ENCODE measurements around the gene CYTH4.

- TF ChIP-seq, protein P1, sequence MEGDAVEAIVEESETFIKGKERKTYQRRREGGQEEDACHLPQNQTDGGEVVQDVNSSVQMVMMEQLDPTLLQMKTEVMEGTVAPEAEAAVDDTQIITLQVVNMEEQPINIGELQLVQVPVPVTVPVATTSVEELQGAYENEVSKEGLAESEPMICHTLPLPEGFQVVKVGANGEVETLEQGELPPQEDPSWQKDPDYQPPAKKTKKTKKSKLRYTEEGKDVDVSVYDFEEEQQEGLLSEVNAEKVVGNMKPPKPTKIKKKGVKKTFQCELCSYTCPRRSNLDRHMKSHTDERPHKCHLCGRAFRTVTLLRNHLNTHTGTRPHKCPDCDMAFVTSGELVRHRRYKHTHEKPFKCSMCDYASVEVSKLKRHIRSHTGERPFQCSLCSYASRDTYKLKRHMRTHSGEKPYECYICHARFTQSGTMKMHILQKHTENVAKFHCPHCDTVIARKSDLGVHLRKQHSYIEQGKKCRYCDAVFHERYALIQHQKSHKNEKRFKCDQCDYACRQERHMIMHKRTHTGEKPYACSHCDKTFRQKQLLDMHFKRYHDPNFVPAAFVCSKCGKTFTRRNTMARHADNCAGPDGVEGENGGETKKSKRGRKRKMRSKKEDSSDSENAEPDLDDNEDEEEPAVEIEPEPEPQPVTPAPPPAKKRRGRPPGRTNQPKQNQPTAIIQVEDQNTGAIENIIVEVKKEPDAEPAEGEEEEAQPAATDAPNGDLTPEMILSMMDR (IDR thresholded peaks at IDR 0.05) = no peak
- TF ChIP-seq POLR2A (IDR thresholded peaks at IDR 0.05) = no peak
Observed at GRCh38 chr22:37353839-37354238, 71.5 kb downstream of the CYTH4 start.

All from lower leg skin (tissue), 3 donors.